ENCODE results near the gene BCAM.

Gene BCAM

DNA sequence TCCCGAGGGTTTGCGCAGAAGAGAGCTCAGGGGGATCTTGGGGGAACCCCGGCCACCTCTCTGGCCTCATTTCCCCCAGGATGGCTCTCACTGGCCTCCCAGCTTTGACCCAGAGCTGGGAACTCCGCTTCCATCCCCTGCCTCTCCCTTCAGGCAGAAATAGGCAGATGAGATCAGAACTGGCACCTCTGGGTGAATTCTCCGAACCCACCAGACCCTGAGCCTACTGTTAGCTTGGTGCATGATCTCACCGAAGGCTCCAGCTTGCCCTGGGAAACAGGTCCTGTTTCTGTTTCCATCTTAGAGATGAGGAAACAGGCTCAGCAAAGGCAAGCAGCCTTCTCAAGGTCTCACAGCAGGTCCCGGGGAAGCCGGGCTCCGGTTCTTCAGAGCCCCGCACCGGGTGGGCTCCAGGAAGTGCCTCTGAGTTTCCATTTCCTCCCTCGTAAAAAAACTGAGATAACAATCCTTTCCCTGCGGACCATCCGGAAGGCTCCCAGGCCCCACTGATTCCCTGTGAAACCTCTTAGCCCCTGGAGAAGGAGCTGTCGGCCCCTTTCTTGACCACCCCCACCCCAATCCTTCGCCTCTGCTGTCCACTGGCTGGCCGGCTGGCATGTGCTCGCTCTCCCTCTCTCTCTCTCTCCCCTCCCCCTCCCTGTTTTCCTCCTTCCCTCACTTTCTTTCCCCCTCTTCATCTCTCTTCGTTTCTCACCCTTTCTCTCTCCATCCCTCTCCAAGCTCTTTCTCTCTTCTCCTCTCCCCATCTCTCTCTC lies 39.3 kb downstream of the BCAM start:
- Histone ChIP-seq H3K36me3 (ENCODE audit: control insufficient read depth, insufficient read depth, low read length) (no peaks in the 10 kb centered on the region), H3K4me3 (replicated peaks; ENCODE audit: low read depth, low read length) (no peak overlapping the region), H3K27me3 (replicated peaks; ENCODE audit: control insufficient read depth, insufficient read depth, low read length) (no peaks in the 10 kb centered on the region)
- TF ChIP-seq, protein P1, sequence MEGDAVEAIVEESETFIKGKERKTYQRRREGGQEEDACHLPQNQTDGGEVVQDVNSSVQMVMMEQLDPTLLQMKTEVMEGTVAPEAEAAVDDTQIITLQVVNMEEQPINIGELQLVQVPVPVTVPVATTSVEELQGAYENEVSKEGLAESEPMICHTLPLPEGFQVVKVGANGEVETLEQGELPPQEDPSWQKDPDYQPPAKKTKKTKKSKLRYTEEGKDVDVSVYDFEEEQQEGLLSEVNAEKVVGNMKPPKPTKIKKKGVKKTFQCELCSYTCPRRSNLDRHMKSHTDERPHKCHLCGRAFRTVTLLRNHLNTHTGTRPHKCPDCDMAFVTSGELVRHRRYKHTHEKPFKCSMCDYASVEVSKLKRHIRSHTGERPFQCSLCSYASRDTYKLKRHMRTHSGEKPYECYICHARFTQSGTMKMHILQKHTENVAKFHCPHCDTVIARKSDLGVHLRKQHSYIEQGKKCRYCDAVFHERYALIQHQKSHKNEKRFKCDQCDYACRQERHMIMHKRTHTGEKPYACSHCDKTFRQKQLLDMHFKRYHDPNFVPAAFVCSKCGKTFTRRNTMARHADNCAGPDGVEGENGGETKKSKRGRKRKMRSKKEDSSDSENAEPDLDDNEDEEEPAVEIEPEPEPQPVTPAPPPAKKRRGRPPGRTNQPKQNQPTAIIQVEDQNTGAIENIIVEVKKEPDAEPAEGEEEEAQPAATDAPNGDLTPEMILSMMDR (IDR thresholded peaks at IDR 0.05; ENCODE audit: insufficient read depth, low read length, poor library complexity, severe bottlenecking) = no peak
- no peak for DNase-seq (ENCODE audit: extremely low read depth, insufficient read length)

DNA sequence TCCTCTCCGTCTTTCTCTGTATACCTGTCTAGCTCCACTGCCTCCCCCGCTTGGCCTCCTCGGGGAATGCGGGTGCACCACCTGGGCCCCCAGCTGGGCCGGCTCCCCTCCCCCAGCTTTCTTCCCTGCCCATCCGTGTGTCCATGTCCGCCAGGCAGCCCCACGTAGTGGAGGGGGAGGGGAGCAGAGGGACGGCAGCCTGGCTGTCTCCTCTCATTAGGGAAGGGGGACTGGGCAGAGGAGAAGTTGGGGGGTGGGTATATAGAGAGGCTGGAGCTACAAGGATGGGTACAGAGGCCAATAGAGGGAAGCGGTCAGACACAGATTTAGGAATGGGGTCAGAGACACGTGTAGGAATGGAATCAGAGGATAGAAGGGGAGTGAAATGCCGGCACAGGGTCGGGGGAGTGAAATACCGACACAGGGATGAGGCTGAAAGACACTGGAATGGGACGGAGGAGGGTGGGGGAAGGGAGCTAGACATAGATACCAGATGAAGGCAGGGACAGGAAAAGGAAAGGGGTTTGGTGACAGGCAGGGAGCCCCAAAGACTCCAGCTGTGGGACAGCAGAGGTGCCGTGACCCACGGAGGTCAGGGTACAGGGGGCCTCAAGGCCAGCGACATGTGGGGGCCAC lies 40.0 kb downstream of the BCAM start:
- no peak for DNase-seq (ENCODE audit: extremely low read depth, insufficient read length)
- TF ChIP-seq, protein P1 (IDR thresholded peaks at IDR 0.05; ENCODE audit: insufficient read depth, low read length, poor library complexity, severe bottlenecking) = no peak
- no peak overlapping the region for H3K4me3 ChIP-seq (replicated peaks; ENCODE audit: low read depth, low read length)

DNA sequence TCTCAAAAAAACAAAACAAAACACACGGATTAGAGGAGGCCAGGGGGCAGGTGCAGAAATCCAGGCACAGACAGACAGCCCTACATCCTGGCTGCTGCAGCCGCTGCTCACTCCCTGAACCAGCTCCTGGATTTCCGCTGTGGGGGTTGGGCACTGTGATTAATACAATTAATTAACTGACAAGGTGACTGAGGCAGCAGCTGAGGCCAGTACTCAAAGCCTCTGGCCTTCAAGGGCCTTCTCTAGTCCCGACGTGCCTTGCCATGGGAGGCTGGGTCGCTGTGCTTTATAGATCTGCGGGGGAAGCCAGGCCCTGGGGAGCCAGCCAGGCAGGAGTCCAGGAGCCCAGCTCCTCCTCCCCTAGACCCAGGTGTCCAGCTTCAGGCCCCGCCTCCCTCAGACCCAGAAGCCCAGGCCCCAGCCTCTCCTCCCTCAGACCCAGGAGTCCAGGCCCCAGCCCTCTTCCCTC lies 41.8 kb downstream of the BCAM start:
- DNase-seq (ENCODE audit: extremely low read depth, insufficient read length) = no peak
- Histone ChIP-seq H3K36me3 (ENCODE audit: control insufficient read depth, insufficient read depth, low read length) (no peaks in the 10 kb centered on the region), H3K4me3 (replicated peaks; ENCODE audit: low read depth, low read length) (no peak overlapping the region), H3K27me3 (replicated peaks; ENCODE audit: control insufficient read depth, insufficient read depth, low read length) (no peaks in the 10 kb centered on the region; the same call in 1 of the 2 replicates)
- TF ChIP-seq, protein P1 (IDR thresholded peaks at IDR 0.05; ENCODE audit: insufficient read depth, low read length, poor library complexity, severe bottlenecking) = no peak

More for the DNA sequence above, 40.0 kb downstream of the BCAM start:
- H3K36me3 ChIP-seq (ENCODE audit: control insufficient read depth, insufficient read depth, low read length) = no peaks in the 10 kb centered on the region
- no peaks in the 10 kb centered on the region for H3K27me3 ChIP-seq (replicated peaks; ENCODE audit: control insufficient read depth, insufficient read depth, low read length)

DNA sequence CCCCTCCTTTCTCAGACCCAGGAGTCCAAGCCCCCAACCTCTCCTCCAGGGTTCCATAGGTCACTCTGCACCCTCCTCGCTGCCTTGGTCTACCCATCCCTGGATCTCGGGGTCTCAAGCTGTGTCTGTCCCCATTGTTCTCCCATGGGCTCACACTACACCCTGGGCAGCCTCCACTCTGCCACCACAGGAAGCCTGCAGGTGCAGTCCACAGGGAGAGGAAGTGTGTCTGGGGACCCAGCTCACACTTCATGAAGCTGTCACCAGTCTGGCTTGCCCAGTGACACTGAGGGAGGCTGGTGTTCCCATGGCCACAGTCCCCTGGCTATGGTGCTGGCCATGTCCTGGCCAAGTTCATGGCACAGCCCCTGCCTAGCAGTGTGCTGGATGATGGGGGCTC lies 42.5 kb downstream of the BCAM start:
- Histone ChIP-seq H3K36me3 (ENCODE audit: control insufficient read depth, insufficient read depth, low read length) (no peaks in the 10 kb centered on the region), H3K4me3 (replicated peaks; ENCODE audit: low read depth, low read length) (no peak overlapping the region), H3K27me3 (replicated peaks; ENCODE audit: control insufficient read depth, insufficient read depth, low read length) (no peaks in the 10 kb centered on the region; the same call in 1 of the 2 replicates)
- no peak for DNase-seq (ENCODE audit: extremely low read depth, insufficient read length)
- TF ChIP-seq, protein P1 (IDR thresholded peaks at IDR 0.05; ENCODE audit: insufficient read depth, low read length, poor library complexity, severe bottlenecking) = no peak

DNA sequence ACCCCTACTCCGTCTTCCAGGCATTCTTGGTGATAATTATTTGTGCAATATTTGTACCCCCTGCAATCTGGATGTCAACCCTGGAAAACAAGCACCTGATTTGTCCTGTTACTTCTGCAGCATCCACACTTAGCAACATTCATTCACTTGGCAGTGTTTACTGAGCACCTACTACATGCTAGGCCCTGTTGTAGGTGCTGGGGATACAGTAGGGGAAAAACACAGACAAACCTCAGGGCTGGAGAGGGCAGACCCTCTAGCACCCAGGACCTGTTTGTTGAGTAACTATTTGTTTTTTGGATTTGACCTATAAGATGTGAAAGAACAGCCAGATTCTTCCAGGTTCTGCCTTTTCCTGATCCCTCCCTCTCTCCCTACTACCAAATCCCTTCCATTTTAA lies 46.7 kb downstream of the BCAM start:
- Histone ChIP-seq H3K36me3 (ENCODE audit: control insufficient read depth, insufficient read depth, low read length) (no peaks in the 10 kb centered on the region), H3K27me3 (replicated peaks; ENCODE audit: control insufficient read depth, insufficient read depth, low read length) (no peaks in the 10 kb centered on the region; the same call in 1 of the 2 replicates), H3K4me3 (replicated peaks; ENCODE audit: low read depth, low read length) (no peak overlapping the region)
- TF ChIP-seq, protein P1 (IDR thresholded peaks at IDR 0.05; ENCODE audit: insufficient read depth, low read length, poor library complexity, severe bottlenecking) = no peak
- DNase-seq (ENCODE audit: extremely low read depth, insufficient read length) = no peak

All from GM06990 (cell line).